Nephron (organoid): Measurements from ENCODE around the gene KCNJ16.
"Not testable (repeated sequence)": the region's sequence is repeated elsewhere in the genome, so short reads cannot be mapped to it uniquely, and the experiment has no call there.

Experiments
- H3K27ac Mint-ChIP-seq, 3 experiments: 2 replicates each; pipeline ENCODE4 v1.8.0; 2020; ENCODE audit warnings: mixed read lengths in 3 of 3, mild to moderate bottlenecking in 2 of 3, moderate library complexity in 1 of 3
- H3K27me3 Mint-ChIP-seq: 2 replicates; pipeline ENCODE4 v1.8.0; 2021; ENCODE audit warnings: low read depth, mild to moderate bottlenecking, moderate library complexity, mixed read lengths
- H3K36me3 Mint-ChIP-seq: 2 replicates; pipeline ENCODE4 v1.8.0; 2020; ENCODE audit warnings: low read depth, mixed read lengths
- H3K4me1 Mint-ChIP-seq: 2 replicates; pipeline ENCODE4 v1.8.0; 2020; ENCODE audit warnings: mixed read lengths
- H3K4me3 Mint-ChIP-seq, 3 experiments: 2 replicates each; pipeline ENCODE4 v1.8.0; 2020; ENCODE audit warnings: mild to moderate bottlenecking in 3 of 3, mixed read lengths in 3 of 3, moderate library complexity in 2 of 3
- H3K9me3 Mint-ChIP-seq: 2 replicates; pipeline ENCODE4 v1.8.0; 2020; ENCODE audit warnings: mixed read lengths
- TF ChIP-seq, protein P1 (sequence below), 3 experiments: fragments of 200-600 bp; sonication (generic); IDR thresholded peaks; one replicate each; pipeline ENCODE4 v1.5.0; 2021; ENCODE audit warnings: antibody characterized with exemption in 3 of 3; ENCODE audit not compliant: unreplicated experiment in 3 of 3

Gene KCNJ16

DNA sequence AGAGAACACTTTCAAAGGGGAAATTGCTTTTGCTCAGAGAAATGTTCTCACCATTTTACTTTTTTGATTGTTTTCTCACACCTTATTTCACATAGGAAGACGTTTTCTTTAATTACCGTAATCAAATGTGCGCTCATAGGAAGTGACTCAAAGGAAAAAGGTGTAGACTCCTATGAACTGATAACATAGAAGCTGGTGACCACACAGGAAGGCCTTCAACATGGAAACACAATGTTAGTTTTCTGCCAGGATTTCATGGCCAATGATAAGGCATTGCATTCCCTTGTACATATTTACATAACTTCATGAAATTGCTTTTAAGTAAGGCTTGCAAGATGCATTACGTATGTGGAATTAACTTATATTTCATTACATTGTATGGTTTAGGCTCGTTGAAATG, 40.9 kb upstream of the KCNJ16 start:
- no peaks in the 10 kb centered on the region for H3K27me3 Mint-ChIP-seq
- H3K27ac Mint-ChIP-seq: no peak overlapping the region
- peaks cover 10% of the 10 kb centered on the region for H3K4me1 Mint-ChIP-seq
- H3K4me3 Mint-ChIP-seq: no peak overlapping the region
- TF ChIP-seq, protein P1, sequence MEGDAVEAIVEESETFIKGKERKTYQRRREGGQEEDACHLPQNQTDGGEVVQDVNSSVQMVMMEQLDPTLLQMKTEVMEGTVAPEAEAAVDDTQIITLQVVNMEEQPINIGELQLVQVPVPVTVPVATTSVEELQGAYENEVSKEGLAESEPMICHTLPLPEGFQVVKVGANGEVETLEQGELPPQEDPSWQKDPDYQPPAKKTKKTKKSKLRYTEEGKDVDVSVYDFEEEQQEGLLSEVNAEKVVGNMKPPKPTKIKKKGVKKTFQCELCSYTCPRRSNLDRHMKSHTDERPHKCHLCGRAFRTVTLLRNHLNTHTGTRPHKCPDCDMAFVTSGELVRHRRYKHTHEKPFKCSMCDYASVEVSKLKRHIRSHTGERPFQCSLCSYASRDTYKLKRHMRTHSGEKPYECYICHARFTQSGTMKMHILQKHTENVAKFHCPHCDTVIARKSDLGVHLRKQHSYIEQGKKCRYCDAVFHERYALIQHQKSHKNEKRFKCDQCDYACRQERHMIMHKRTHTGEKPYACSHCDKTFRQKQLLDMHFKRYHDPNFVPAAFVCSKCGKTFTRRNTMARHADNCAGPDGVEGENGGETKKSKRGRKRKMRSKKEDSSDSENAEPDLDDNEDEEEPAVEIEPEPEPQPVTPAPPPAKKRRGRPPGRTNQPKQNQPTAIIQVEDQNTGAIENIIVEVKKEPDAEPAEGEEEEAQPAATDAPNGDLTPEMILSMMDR (IDR thresholded peaks at IDR 0.05; ENCODE audit: unreplicated experiment in 3 of 3): no peak
- no peaks in the 10 kb centered on the region for H3K36me3 Mint-ChIP-seq
- no peaks in the 10 kb centered on the region for H3K9me3 Mint-ChIP-seq

DNA sequence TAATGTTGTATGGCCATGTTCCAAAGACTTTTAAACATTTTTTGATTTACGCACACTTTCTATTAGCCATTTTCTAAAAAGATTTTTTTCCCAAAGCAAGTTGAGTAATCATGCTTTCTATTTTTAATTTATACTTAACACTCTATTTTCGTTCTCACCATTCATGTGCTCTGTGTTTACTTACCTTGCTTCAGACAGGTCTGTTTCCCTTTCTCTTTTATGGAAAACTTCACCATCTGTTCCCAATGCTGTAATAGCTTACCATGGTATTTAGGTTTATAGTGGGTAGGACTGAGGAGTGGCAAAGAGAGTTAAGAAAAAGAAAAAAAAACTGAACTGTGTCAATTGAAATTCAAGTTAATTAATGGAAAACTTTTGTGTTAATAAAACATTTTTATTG, 37.5 kb upstream of the KCNJ16 start:
- Mint-ChIP-seq H3K4me1 (peaks cover 10% of the 10 kb centered on the region), H3K27ac (no peak overlapping the region), H3K36me3 (no peaks in the 10 kb centered on the region), H3K4me3 (no peak overlapping the region), H3K9me3 (no peaks in the 10 kb centered on the region), H3K27me3 (no peaks in the 10 kb centered on the region)
- TF ChIP-seq, protein P1 (IDR thresholded peaks at IDR 0.05; ENCODE audit: unreplicated experiment in 3 of 3): no peak

DNA sequence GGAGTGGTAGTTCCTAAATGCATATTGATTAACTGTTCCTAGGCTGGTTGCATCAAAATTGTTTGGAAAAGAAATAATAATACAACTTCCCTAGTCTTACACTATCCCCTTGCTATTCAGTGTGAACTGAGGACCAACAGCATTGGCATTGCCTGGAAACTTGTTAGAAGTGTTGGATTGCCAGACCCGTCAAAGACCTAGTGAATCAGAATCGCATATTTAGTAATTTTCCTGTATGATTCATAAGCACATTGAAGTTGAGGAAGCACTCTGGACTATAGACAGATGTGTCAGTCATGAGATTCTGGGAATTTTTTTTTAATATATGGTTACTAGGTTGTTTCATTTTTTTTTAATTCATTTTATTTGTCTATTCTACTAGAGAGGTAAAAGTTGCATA, 34.7 kb upstream of the KCNJ16 start:
- Mint-ChIP-seq H3K4me1 (peaks cover 14% of the 10 kb centered on the region), H3K4me3 (no peak overlapping the region), H3K27ac (no peak overlapping the region), H3K27me3 (no peaks in the 10 kb centered on the region), H3K9me3 (no peaks in the 10 kb centered on the region), H3K36me3 (no peaks in the 10 kb centered on the region)
- TF ChIP-seq, protein P1 (IDR thresholded peaks at IDR 0.05; ENCODE audit: unreplicated experiment in 3 of 3): no peak

DNA sequence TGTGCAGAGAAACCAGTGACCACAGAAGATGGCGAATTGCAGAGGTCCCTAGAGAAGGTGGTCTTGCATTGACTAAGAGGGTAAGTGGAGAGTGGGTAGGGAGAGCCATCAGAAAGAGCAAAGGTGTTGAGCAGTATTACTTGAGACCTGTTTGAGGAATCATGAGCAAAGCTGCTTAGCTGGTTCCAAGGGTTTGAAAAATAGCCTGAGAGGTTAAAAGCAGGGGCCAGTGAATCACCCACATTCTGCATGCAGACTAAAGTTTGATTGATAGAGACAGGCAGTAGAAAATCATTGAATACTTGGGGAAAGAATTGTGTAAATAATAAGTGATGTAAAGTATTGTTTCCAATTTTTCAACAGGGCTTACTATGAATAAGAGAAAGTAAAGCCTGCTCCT, 34.0 kb upstream of the KCNJ16 start:
- H3K27ac Mint-ChIP-seq: peak overlapping the region; percentile 11 to 76 (median 54)
- H3K36me3 Mint-ChIP-seq: no peaks in the 10 kb centered on the region
- no peaks in the 10 kb centered on the region for H3K9me3 Mint-ChIP-seq
- no peaks in the 10 kb centered on the region for H3K27me3 Mint-ChIP-seq
- H3K4me3 Mint-ChIP-seq: no peak overlapping the region
- TF ChIP-seq, protein P1 (IDR thresholded peaks at IDR 0.05; ENCODE audit: unreplicated experiment in 3 of 3): no peak
- H3K4me1 Mint-ChIP-seq: peaks cover 14% of the 10 kb centered on the region

DNA sequence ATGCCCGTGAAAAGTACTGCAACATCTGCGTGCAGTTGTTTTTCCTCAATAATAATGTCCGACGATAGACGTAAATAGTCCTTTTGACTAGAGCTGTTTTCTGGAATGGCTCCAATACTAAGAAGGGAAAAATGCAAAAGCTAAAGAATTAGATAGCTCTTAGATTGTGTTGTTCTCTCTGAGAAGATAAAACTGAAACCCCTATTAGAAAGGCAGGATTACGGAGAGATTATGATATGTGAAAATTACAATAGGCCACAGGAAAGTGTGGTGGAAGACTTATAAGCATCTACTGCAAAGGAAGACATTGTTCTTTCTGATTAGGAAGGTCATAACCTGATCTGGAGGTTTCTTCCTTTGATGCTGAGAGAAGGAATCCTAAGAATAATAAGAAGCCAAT, 33.5 kb upstream of the KCNJ16 start:
- Mint-ChIP-seq H3K27ac (peak overlapping the region; percentile 11 to 76 (median 54)), H3K9me3 (no peaks in the 10 kb centered on the region), H3K4me3 (peak overlapping the region in 1 of 3 experiments; percentile 18), H3K27me3 (no peaks in the 10 kb centered on the region), H3K36me3 (no peaks in the 10 kb centered on the region), H3K4me1 (peaks cover 14% of the 10 kb centered on the region)
- TF ChIP-seq, protein P1 (IDR thresholded peaks at IDR 0.05; ENCODE audit: unreplicated experiment in 3 of 3): no peak

DNA sequence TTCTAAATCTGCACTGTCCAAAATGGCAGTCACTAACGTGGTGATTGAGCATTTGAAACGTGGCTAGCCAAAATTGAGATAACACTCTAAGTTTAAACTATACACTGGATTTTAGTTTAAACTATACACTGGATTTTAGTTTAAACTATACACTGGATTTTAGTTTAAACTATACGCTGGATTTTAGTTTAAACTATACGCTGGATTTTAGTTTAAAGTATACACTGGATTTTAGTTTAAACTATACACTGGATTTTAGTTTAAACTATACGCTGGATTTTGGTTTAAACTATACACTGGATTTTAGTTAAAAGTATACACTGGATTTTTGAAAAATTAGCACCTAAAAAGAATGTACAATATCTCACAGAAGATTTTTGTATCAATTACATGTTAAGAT, 29.2 kb upstream of the KCNJ16 start:
- H3K27ac Mint-ChIP-seq, H3K27me3 Mint-ChIP-seq, H3K36me3 Mint-ChIP-seq, H3K4me3 Mint-ChIP-seq, H3K9me3 Mint-ChIP-seq: not testable (repeated sequence)
- peaks cover 14% of the 10 kb centered on the region for H3K4me1 Mint-ChIP-seq
